Glutamatergic neuron (in vitro differentiated cells): ENCODE results near the gene CCDC187. TPM values are rescaled to one million over a fixed set of nuclear protein-coding genes. Genes with fewer than 3 reads are reported as not detected.
"Not testable (repeated sequence)": the region's sequence is repeated elsewhere in the genome, so short reads cannot be mapped to it uniquely, and the experiment has no call there.

Experiments
- DNase-seq: peaks from one replicate; pipeline ENCODE4 v3.0.0; 2022
- H3K27ac Mint-ChIP-seq: one replicate; pipeline ENCODE4 v1.8.0; 2020; ENCODE audit warnings: mild to moderate bottlenecking, mixed read lengths, inconsistent platforms; ENCODE audit not compliant: unreplicated experiment
- H3K27me3 Mint-ChIP-seq: one replicate; pipeline ENCODE4 v1.8.0; 2020; ENCODE audit warnings: mild to moderate bottlenecking, moderate library complexity, mixed read lengths, inconsistent platforms; ENCODE audit not compliant: unreplicated experiment
- H3K36me3 Mint-ChIP-seq: one replicate; pipeline ENCODE4 v1.8.0; 2020; ENCODE audit warnings: mild to moderate bottlenecking, mixed read lengths, inconsistent platforms; ENCODE audit not compliant: unreplicated experiment
- H3K4me1 Mint-ChIP-seq: one replicate; pipeline ENCODE4 v1.8.0; 2020; ENCODE audit warnings: mild to moderate bottlenecking, low read depth, mixed read lengths, inconsistent platforms; ENCODE audit not compliant: unreplicated experiment
- H3K4me3 Mint-ChIP-seq: one replicate; pipeline ENCODE4 v1.8.0; 2020; ENCODE audit warnings: mild to moderate bottlenecking, mixed read lengths, inconsistent platforms; ENCODE audit not compliant: unreplicated experiment
- H3K9me3 Mint-ChIP-seq: one replicate; pipeline ENCODE4 v1.8.0; 2020; ENCODE audit warnings: mild to moderate bottlenecking, moderate library complexity, mixed read lengths, inconsistent platforms; ENCODE audit not compliant: unreplicated experiment
- total RNA-seq: library from RNA; stranded (reverse); fragmentation: NEBNext Ultra II Directional; extraction: Animal tissue kit (Norgen Biotek cat#: 25700); gene quantifications from one replicate; pipeline ENCODE4 v1.2.1, GENCODE V29; 2021; ENCODE audit not compliant: unreplicated experiment
- TF ChIP-seq, protein P1 (sequence below): fragments of 200-600 bp; sonication (generic); IDR thresholded peaks from one replicate; pipeline ENCODE4 v1.5.0; 2021; ENCODE audit not compliant: partially characterized antibody, unreplicated experiment

Gene CCDC187
- total RNA-seq, 1 donor from 2014 or later: 15.8 TPM

DNA sequence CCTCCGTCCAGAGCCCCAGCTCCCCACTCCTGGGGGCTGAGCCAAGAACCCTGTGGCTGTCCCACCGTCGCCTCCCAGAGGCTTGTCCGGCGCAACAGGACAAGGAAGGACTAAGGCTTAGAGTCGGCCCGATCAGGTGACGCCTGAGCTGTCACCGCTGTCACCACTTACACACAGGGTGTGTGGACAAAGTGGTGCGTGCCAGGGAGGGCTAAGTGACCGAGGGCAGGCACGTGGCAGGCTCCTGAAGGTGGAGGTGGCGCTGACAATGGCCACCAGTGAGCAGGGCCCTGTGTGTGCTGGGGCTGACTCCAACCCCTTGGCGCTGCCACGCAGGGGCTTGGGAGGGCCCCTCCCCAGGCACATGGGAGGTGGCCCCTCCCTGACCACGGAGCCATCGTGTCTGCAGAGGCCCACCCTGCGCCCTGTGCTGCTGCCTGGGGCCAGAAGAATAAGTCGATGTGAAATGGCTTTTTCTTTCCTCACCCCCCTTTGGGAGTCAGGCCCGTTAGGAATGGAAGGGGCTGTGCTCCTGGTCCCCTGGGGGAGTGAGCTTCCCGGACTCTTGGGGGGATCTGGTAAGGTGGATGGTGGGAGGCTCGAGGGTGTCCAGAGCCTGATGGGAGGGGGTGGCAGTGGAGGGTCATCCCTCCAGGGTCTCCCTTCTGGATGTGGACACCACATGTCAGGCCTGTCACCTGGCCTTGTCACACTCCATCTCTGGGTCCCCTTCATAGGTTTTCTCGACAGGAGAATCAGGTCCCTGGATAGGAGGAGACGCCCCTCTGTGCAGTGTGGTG is 20.8 kb upstream of the CCDC187 start:
- no peak for DNase-seq
- no peak overlapping the region for H3K27ac Mint-ChIP-seq
- TF ChIP-seq, protein P1, sequence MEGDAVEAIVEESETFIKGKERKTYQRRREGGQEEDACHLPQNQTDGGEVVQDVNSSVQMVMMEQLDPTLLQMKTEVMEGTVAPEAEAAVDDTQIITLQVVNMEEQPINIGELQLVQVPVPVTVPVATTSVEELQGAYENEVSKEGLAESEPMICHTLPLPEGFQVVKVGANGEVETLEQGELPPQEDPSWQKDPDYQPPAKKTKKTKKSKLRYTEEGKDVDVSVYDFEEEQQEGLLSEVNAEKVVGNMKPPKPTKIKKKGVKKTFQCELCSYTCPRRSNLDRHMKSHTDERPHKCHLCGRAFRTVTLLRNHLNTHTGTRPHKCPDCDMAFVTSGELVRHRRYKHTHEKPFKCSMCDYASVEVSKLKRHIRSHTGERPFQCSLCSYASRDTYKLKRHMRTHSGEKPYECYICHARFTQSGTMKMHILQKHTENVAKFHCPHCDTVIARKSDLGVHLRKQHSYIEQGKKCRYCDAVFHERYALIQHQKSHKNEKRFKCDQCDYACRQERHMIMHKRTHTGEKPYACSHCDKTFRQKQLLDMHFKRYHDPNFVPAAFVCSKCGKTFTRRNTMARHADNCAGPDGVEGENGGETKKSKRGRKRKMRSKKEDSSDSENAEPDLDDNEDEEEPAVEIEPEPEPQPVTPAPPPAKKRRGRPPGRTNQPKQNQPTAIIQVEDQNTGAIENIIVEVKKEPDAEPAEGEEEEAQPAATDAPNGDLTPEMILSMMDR: no peak
- peaks cover 7% of the 10 kb centered on the region for H3K4me1 Mint-ChIP-seq
- H3K4me3 Mint-ChIP-seq: no peak overlapping the region
- peaks cover 10% of the 10 kb centered on the region for H3K27me3 Mint-ChIP-seq
- peaks cover 5% of the 10 kb centered on the region for H3K36me3 Mint-ChIP-seq
- peaks cover 6% of the 10 kb centered on the region for H3K9me3 Mint-ChIP-seq

DNA sequence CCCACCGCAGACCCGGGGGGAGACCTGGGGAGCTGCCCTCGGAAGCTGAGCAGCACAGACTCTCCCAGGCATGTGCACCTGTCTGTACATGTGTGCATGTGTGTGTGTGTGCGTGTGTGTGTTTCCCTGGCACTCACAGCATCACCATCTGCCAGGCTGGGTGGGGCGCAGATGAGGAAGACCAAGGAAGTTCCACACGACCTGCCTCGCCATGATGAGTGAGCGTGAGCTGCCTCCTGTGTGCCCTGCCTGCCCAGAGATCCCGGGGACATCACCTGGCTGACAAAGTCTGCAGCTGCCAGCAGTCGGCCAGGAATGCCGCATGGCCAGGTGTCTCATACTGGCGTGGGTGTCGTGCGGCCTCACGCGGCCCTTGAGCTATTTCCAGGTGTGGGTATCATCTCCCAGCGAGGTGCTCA is 19.5 kb upstream of the CCDC187 start:
- peaks cover 5% of the 10 kb centered on the region for H3K36me3 Mint-ChIP-seq
- no peak for DNase-seq
- H3K4me3 Mint-ChIP-seq: no peak overlapping the region
- H3K27me3 Mint-ChIP-seq: peaks cover 8% of the 10 kb centered on the region
- TF ChIP-seq, protein P1: no peak
- peaks cover 5% of the 10 kb centered on the region for H3K4me1 Mint-ChIP-seq
- H3K9me3 Mint-ChIP-seq: peaks cover 5% of the 10 kb centered on the region
- H3K27ac Mint-ChIP-seq: no peak overlapping the region

DNA sequence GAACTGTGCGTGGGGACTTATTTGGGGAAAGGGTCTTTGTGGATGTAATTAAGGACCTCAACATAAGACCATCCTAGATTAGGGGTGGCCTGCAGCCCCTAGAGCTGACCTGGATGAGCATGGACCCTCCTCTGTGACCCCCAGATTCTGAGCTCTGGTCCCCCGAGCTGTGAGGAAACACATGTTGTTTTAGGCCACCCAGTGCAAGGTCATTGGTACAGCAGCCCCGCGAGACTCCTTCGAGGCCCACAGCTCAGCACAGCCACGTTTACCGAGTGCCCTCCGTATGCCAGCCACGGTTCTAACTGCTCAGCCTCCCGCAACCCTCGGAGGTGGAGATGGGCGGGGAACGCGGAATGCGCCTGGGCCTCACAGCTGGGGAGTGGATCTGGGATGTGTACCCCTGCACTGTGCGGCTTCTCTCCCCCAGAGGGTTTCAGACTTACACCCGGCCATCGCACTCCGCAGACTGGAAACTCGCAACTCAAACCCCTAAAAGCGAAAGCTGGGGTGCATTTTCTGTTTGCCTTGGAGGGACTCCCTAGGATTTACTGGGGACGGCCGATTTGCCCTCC is 18.9 kb upstream of the CCDC187 start:
- peaks cover 5% of the 10 kb centered on the region for H3K36me3 Mint-ChIP-seq
- no peak overlapping the region for H3K27ac Mint-ChIP-seq
- peaks cover 5% of the 10 kb centered on the region for H3K9me3 Mint-ChIP-seq
- DNase-seq: no peak
- H3K4me1 Mint-ChIP-seq: peaks cover 5% of the 10 kb centered on the region
- H3K27me3 Mint-ChIP-seq: peaks cover 8% of the 10 kb centered on the region
- H3K4me3 Mint-ChIP-seq: no peak overlapping the region
- TF ChIP-seq, protein P1: no peak

DNA sequence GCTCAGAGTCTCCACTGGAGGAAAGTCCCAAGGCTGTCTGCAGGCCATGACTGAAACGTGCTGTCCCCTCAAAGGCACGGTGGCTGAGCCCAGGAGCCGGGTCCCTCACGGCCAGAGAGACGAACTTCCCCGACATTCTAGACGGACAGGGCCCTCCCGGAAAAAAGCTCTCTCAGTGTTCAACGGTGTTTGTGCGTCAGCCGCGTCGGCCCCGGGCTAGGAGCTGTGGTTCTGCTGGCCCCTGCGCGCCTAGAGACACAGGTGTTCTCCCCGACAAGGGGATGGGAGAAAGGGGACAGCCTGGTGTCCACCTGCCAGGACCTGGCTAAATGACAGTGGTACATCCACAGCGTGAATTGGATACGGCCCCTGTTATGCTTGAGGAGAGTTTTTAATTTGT is 17.7 kb upstream of the CCDC187 start:
- peaks cover 7% of the 10 kb centered on the region for H3K36me3 Mint-ChIP-seq
- H3K4me1 Mint-ChIP-seq: peaks cover 12% of the 10 kb centered on the region
- no peak overlapping the region for H3K27ac Mint-ChIP-seq
- DNase-seq: no peak
- H3K4me3 Mint-ChIP-seq: no peak overlapping the region
- peaks cover 10% of the 10 kb centered on the region for H3K27me3 Mint-ChIP-seq
- TF ChIP-seq, protein P1: no peak
- peaks cover 6% of the 10 kb centered on the region for H3K9me3 Mint-ChIP-seq

DNA sequence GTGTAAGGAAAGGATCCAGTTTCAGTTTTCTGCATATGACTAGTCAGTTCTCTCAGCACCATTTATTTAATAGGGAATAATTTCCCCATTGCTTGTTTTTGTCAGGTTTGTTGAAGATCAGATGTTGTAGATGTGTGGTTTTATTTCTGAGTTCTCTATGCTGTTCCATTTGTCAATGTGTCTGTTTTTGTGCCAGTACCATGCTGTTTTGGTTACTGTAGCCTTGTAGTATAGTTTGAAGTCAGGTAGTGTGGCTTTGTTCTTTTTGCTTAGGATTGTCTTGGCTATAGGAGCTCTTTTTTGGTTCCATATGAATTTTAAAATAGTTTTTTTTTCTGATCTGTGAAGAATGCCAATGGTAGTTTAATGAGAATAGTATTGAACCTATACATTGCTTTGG is 17.1 kb upstream of the CCDC187 start:
- peaks cover 13% of the 10 kb centered on the region for H3K36me3 Mint-ChIP-seq
- not testable (repeated sequence) for DNase-seq, H3K27ac Mint-ChIP-seq, H3K4me3 Mint-ChIP-seq
- peaks cover 12% of the 10 kb centered on the region for H3K9me3 Mint-ChIP-seq
- H3K27me3 Mint-ChIP-seq: peaks cover 13% of the 10 kb centered on the region
- peaks cover 18% of the 10 kb centered on the region for H3K4me1 Mint-ChIP-seq

DNA sequence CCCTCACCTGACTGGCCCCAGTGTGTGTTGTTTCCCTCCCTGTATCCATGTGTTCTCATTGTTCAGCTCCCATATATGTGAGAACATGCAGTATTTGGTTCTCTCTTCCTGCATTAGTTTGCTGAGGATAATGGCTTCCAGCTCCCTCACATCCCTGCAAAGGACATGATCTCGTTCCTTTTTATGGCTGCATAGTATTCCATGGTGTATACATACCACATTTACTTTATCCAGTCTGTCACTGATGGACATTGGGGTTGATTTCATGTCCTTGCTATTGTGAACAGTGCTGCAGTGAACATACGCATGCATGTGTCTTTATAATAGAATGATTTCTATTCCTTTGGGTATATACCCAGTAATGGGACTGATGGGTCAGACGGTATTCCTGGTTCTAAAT is 16.1 kb upstream of the CCDC187 start:
- Mint-ChIP-seq H3K36me3 (peaks cover 22% of the 10 kb centered on the region), H3K4me1 (peaks cover 19% of the 10 kb centered on the region), H3K27me3 (peaks cover 19% of the 10 kb centered on the region), H3K9me3 (peaks cover 21% of the 10 kb centered on the region)
- H3K4me3 Mint-ChIP-seq, DNase-seq, H3K27ac Mint-ChIP-seq: not testable (repeated sequence)

DNA sequence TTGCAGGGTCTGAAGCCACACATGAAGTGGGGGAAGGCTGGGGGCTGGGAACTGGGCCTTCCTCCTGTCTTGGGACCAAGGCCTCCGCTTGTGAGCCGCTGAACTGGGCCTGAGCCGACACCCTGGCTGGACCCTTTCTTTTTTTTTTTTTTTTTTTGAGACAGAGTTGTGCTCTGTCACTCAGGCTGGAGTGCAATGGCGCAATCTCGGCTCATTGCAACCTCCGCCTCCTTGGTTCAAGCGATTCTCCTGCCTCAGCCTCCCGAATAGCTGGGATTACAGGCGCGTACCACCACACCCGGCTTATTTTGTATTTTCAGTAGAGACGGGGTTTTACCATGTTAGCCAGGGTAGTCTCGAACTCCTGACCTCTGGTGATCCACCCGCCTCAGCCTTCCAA is 15.3 kb upstream of the CCDC187 start:
- H3K27me3 Mint-ChIP-seq: peaks cover 22% of the 10 kb centered on the region
- H3K4me1 Mint-ChIP-seq: peaks cover 19% of the 10 kb centered on the region
- not testable (repeated sequence) for DNase-seq, H3K4me3 Mint-ChIP-seq, H3K27ac Mint-ChIP-seq
- H3K36me3 Mint-ChIP-seq: peaks cover 28% of the 10 kb centered on the region
- peaks cover 27% of the 10 kb centered on the region for H3K9me3 Mint-ChIP-seq
